GM19372 (cell line): Measurements from ENCODE around the gene ASXL2.

ENCODE experiments used
- ATAC-seq: cut with Tn5 transposase; IDR thresholded peaks from one replicate; pipeline ENCODE4 v1.9.1; 2021; ENCODE audit warnings: mild to moderate bottlenecking, low read depth, moderate library complexity; ENCODE audit not compliant: unreplicated experiment

Gene ASXL2

DNA sequence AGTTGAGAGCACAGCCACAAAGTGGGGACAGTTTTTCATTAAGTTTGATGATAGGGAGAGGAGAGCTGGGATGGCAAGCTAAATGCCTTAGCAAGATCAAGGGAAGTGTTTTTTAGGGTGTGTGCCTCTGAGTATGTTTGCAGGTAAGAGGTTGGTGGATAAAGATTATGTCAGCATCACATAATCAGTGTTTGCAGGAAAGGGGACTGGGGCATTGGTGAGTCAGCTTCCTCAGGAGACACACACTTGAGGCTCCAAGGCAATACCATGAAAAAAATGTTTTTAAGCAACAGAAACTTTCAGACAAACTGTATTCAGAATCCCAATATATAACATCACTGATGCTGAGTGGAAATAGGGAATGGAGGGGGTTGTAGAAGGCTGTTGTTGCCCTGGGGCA, 179.5 kb downstream of the ASXL2 start:
- ATAC-seq: no peak

GRCh38 chr2:25697559-25698341, 180.5 kb downstream of the ASXL2 start:
- no peak for ATAC-seq

- ATAC-seq: no peak
These were observed 185.4 kb downstream of the ASXL2 start for GRCh38 chr2:25692737-25693445.

DNA sequence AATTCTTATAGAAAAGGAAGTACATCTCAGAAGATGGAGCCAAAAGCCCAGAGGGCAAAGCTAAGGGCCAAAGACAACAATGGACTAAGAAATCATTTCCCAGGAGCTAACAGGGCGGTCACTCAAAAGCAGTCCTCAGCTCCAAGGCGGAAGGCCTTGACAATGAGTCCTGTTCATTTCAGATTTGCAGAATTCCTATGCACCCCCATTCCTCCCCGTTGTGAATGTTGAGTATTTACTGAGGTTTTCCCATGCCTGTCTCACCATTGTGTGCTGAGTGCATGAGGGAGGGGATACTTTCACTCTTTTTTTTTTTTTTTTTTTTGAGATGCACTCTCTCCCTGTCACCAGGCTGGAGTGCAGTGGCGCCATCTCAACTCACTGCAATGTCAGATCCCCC, 186.1 kb downstream of the ASXL2 start:
- ATAC-seq: no peak

- ATAC-seq: no peak
These were observed 188.2 kb downstream of the ASXL2 start for GRCh38 chr2:25690058-25690457.

DNA sequence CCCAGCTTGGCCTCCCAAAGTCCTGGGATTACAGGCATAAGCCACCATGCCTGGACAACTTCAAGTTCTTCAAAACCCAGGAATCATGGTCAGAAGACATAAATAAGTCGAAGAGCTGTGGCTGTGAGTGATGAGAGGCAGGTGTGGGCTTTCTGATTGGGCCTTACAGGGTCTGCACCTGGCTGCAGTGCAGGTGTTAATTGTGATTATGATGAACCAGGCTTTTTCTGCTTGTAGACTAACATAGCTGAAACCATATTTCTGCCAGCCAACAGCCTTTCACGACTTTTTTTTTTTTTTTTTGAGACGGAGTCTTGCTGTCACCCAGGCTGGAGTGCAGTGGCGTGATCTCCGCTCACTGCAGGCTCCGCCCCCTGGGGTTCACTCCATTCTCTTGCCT, 190.1 kb downstream of the ASXL2 start:
- ATAC-seq: no peak

- ATAC-seq: no peak
These were observed 192.5 kb downstream of the ASXL2 start for GRCh38 chr2:25685741-25686140.

DNA sequence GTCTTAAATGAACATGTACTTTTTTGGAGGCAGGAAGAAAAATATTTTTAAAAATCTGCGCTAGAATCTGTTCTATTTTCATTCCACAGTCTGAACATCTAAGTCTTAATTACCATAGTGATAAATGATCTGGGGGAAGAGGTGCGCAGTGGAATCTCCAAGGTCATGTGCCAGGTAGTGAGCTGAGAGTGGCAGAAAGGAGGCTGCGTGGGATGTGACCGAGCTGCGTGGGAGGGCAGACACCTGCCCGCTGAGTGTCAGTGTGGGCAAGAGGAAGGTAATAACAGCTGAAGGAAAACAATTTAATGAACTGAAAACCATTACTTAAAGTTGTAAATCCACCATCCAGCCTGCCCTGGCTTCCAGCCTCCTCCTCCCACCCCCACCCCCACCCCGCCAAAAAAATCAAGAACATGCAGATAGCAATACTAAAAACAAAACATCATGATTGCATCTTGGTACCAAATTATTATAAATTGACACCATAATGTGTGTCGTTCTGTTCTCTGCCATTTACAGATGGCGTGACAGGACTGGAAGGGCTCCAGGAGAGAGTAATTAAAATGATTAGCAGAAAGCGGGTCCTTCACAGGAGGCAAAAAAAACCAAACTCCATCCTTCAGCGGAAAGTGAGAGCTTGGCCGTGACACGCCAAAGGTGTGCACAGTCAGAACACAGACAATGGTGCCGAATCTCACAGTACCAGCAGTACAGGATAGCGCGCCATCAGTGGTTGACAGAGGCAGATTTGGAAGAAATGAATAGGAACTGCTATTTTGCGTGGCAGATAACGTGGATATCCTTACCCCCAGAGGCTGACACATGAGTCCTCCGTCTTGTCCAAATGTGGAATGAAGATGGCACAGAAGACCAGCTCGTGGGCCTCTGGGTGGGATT, 193.5 kb downstream of the ASXL2 start:
- no peak for ATAC-seq
